ENCODE measurements around the gene SLC2A14.
"Not testable (repeated sequence)": the region's sequence is repeated elsewhere in the genome, so short reads cannot be mapped to it uniquely, and the experiment has no call there.

DNA sequence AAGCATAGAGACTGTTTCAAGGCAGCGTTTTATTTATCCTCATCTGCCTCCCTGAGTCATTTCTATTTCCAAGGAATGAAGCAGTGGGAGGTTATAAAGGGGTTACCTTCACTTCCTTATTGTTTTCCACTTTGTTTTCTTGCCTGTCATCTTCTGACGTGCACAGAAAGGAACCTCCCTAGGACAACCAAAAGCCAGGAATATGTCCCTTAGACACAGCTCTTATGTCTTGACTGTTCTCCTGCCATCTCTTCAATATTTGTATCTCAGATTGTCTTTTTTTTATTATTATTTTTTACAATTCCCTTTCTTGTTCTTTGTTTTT is 24.7 kb downstream of the SLC2A14 start:
- TF ChIP-seq, protein P1, sequence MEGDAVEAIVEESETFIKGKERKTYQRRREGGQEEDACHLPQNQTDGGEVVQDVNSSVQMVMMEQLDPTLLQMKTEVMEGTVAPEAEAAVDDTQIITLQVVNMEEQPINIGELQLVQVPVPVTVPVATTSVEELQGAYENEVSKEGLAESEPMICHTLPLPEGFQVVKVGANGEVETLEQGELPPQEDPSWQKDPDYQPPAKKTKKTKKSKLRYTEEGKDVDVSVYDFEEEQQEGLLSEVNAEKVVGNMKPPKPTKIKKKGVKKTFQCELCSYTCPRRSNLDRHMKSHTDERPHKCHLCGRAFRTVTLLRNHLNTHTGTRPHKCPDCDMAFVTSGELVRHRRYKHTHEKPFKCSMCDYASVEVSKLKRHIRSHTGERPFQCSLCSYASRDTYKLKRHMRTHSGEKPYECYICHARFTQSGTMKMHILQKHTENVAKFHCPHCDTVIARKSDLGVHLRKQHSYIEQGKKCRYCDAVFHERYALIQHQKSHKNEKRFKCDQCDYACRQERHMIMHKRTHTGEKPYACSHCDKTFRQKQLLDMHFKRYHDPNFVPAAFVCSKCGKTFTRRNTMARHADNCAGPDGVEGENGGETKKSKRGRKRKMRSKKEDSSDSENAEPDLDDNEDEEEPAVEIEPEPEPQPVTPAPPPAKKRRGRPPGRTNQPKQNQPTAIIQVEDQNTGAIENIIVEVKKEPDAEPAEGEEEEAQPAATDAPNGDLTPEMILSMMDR (IDR thresholded peaks at IDR 0.05): not testable (repeated sequence)
- TF ChIP-seq POLR2A (IDR thresholded peaks at IDR 0.05): not testable (repeated sequence)

Measured in thyroid gland (tissue), 4 donors.